Peyer's patch (tissue), 4 donors: Measurements from ENCODE around the gene SOX30.

Experiments
- POLR2A ChIP-seq, 2 donors: fragments of 450-650 bp; IDR thresholded peaks; one replicate each; pipeline ENCODE4 v1.5.1; 2017; ENCODE audit warnings: antibody characterized with exemption in 2 of 2, mild to moderate bottlenecking in 2 of 2, moderate library complexity in 2 of 2
- TF ChIP-seq, protein P1 (sequence below), 6 experiments: fragments of 450-650 bp in 4 of 6; fragments of 200-600 bp in 2 of 6; sonication (generic) in 1 of 6; IDR thresholded peaks; one replicate each; pipeline ENCODE4 v1.5.1; 2017 to 2019; ENCODE audit warnings: antibody characterized with exemption in 6 of 6, mild to moderate bottlenecking in 3 of 6, moderate library complexity in 1 of 6

DNA sequence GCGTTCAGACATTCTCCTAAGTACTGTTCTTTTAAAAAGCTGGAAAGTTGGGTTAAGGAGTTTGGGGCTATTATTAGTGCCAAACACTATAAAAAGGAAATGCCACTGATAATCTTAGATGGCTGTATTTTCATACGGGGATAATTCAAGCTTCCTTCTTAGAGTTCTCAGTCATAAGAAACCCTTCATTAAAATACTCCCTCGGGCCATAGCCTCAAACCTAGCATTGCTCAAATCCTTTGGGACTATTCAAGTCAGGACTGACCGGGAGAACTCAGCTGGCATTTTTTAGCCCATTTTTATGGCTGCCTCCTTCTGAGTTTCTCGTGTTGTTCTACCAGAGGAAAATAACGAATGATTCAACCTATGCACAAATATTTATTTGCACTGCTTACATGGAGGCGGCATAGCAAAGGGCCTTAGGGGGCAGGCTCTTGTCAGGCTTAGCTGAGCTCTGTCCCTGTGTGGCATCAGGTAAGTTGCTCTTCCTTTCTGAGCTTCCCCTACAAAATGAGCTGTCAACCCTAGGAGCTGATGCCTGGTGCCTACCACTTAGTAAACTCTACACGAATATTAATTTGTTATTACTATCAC, 43.2 kb downstream of the SOX30 start:
- TF ChIP-seq POLR2A (IDR thresholded peaks at IDR 0.05) = no peak
- TF ChIP-seq, protein P1, sequence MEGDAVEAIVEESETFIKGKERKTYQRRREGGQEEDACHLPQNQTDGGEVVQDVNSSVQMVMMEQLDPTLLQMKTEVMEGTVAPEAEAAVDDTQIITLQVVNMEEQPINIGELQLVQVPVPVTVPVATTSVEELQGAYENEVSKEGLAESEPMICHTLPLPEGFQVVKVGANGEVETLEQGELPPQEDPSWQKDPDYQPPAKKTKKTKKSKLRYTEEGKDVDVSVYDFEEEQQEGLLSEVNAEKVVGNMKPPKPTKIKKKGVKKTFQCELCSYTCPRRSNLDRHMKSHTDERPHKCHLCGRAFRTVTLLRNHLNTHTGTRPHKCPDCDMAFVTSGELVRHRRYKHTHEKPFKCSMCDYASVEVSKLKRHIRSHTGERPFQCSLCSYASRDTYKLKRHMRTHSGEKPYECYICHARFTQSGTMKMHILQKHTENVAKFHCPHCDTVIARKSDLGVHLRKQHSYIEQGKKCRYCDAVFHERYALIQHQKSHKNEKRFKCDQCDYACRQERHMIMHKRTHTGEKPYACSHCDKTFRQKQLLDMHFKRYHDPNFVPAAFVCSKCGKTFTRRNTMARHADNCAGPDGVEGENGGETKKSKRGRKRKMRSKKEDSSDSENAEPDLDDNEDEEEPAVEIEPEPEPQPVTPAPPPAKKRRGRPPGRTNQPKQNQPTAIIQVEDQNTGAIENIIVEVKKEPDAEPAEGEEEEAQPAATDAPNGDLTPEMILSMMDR (IDR thresholded peaks at IDR 0.05) = no peak
